COLO668 (cell line): Measurements from ENCODE around the gene NRG2.

ENCODE experiments used
- DNase-seq: peaks from one replicate; lab custom pipeline; 2025; ENCODE audit not compliant: unreplicated experiment; lab: John Stamatoyannopoulos, UW

Gene NRG2

GRCh38 chr5:140042643-140043507 is at the start of gene NRG2:
Gene NRG2, minus strand, starts transcription at chr5:140043299.
- peak; percentile 31 for DNase-seq

- no peak for DNase-seq
These were observed 47.2 kb upstream of the NRG2 start for GRCh38 chr5:140090251-140090650.

- no peak for DNase-seq
These were observed 41.4 kb upstream of the NRG2 start for GRCh38 chr5:140084541-140084940.

GRCh38 chr5:140083650-140084049 is 40.6 kb upstream of the NRG2 start:
- DNase-seq = no peak

GRCh38 chr5:140083120-140083519 is 40.0 kb upstream of the NRG2 start:
- DNase-seq = no peak

- DNase-seq = no peak
These were observed 33.7 kb upstream of the NRG2 start for GRCh38 chr5:140076788-140077187.

GRCh38 chr5:140076142-140076541 is 33.0 kb upstream of the NRG2 start:
- DNase-seq = no peak

- no peak for DNase-seq
These were observed 32.3 kb upstream of the NRG2 start for GRCh38 chr5:140075371-140075770.

- no peak for DNase-seq
These were observed 30.2 kb upstream of the NRG2 start for GRCh38 chr5:140073296-140073695.

GRCh38 chr5:140072812-140073211 is 29.7 kb upstream of the NRG2 start:
- DNase-seq = no peak

- no peak for DNase-seq
These were observed 17.7 kb upstream of the NRG2 start for GRCh38 chr5:140060816-140061215.

GRCh38 chr5:140058212-140058932 is 15.3 kb upstream of the NRG2 start:
- no peak for DNase-seq

- DNase-seq = no peak
These were observed 13.8 kb upstream of the NRG2 start for GRCh38 chr5:140056880-140057279.

GRCh38 chr5:140055152-140055551 is 12.1 kb upstream of the NRG2 start:
- DNase-seq = no peak

- DNase-seq = no peak
These were observed 11.1 kb upstream of the NRG2 start for GRCh38 chr5:140054086-140054689.

GRCh38 chr5:140051950-140052349 is 8.9 kb upstream of the NRG2 start:
- no peak for DNase-seq

- DNase-seq = no peak
These were observed 6.6 kb upstream of the NRG2 start for GRCh38 chr5:140049713-140050112.

GRCh38 chr5:140049205-140049604 is 6.1 kb upstream of the NRG2 start:
- no peak for DNase-seq

GRCh38 chr5:140044041-140044440 is 942 bp upstream of the NRG2 start:
- no peak for DNase-seq

GRCh38 chr5:140043508-140043872 is 391 bp upstream of the NRG2 start:
- DNase-seq = no peak

- DNase-seq = no peak
These were observed 781 bp downstream of the NRG2 start for GRCh38 chr5:140042393-140042642.
